Head of caudate nucleus (tissue), 42 donors: ENCODE data around the gene UBFD1.
"Not testable (repeated sequence)": the region's sequence is repeated elsewhere in the genome, so short reads cannot be mapped to it uniquely, and the experiment has no call there.

ENCODE experiments used
- DNase-seq, 42 donors: peaks; one replicate each; pipeline versions ENCODE4 v3.0.0 to v3.0.0-alpha.2; 2020 to 2021; ENCODE audit warnings: mixed read lengths in 7 of 42
- intact Hi-C: fragments of 100-400 bp; cut with DNase I; formaldehyde crosslinking; loops from one replicate; pipeline ENCODE4 v1.15.0; 2022

The UBFD1 gene

GRCh38 chr16:23556881-23557778, at the start of gene UBFD1, which contains the start of gene EARS2:
TSS of gene UBFD1 (plus strand) at chr16:23557727. CDS start at chr16:23557743, 16 bp downstream.
TSS of gene EARS2 (minus strand) at chr16:23557350. CDS start at chr16:23557343, 7 bp downstream.
- intact Hi-C loops: loop anchor here (5.0 to 10.0 kb wide), 2 partner anchors 52 to 95 kb away; no protein-coding TSS in a partner anchor
- DNase-seq: peak; percentile 92 to 98 (median 96)

- DNase-seq: peak in 30 of 42 donors; percentile 15 to 77 (median 44)
- intact Hi-C loops: loop anchor here (10.0 kb wide), 1 partner anchor 46 kb away; the partner anchor contains the start of genes EARS2 and UBFD1
Measured at GRCh38 chr16:23508589-23509440, 48.7 kb upstream of the UBFD1 start.

GRCh38 chr16:23509441-23509754, 48.1 kb upstream of the UBFD1 start:
- DNase-seq: no peak
- intact Hi-C loops: loop anchor here (10.0 kb wide), 1 partner anchor 45 kb away; the partner anchor contains the start of genes EARS2 and UBFD1

GRCh38 chr16:23509782-23510163, 47.8 kb upstream of the UBFD1 start:
- peak in 17 of 42 donors; percentile 8 to 57 (median 29) for DNase-seq

GRCh38 chr16:23510164-23510914, 47.2 kb upstream of the UBFD1 start, which contains the start of gene GGA2:
TSS of gene GGA2 (minus strand) at chr16:23510494. CDS start at chr16:23510411, 83 bp downstream.
- DNase-seq: peak; percentile 64 to 93 (median 85)
- intact Hi-C loops: no loop called here

More at GRCh38 chr16:23509782-23510163, 47.8 kb upstream of the UBFD1 start:
- intact Hi-C loops: loop anchor here (10.0 kb wide), 1 partner anchor 45 kb away; the partner anchor contains the start of genes EARS2 and UBFD1

- DNase-seq, intact Hi-C loops: not testable (repeated sequence)
Measured at GRCh38 chr16:23510915-23511270, 46.6 kb upstream of the UBFD1 start.

GRCh38 chr16:23511731-23512130, 45.8 kb upstream of the UBFD1 start:
- intact Hi-C loops: no loop called here
- DNase-seq: no peak

- no peak for DNase-seq
- intact Hi-C loops: no loop called here
Measured at GRCh38 chr16:23512168-23512695, 45.3 kb upstream of the UBFD1 start.

- intact Hi-C loops: no loop called here
Measured at GRCh38 chr16:23514381-23515152, 43.0 kb upstream of the UBFD1 start.

GRCh38 chr16:23515881-23516280, 41.6 kb upstream of the UBFD1 start:
- intact Hi-C loops: no loop called here
- no peak for DNase-seq

More at GRCh38 chr16:23514381-23515152, 43.0 kb upstream of the UBFD1 start:
- DNase-seq: no peak

- intact Hi-C loops: no loop called here
- no peak for DNase-seq
Measured at GRCh38 chr16:23516366-23517137, 41.0 kb upstream of the UBFD1 start.

- DNase-seq: no peak
- intact Hi-C loops: no loop called here
Measured at GRCh38 chr16:23518435-23518891, 39.1 kb upstream of the UBFD1 start.

GRCh38 chr16:23519282-23519681, 38.2 kb upstream of the UBFD1 start:
- intact Hi-C loops: no loop called here
- DNase-seq: no peak

- no peak for DNase-seq
- intact Hi-C loops: no loop called here
Measured at GRCh38 chr16:23520500-23520899, 37.0 kb upstream of the UBFD1 start.

GRCh38 chr16:23521037-23521743, 36.3 kb upstream of the UBFD1 start:
- intact Hi-C loops: no loop called here

GRCh38 chr16:23521965-23522364, 35.6 kb upstream of the UBFD1 start:
- DNase-seq: no peak
- intact Hi-C loops: no loop called here

More at GRCh38 chr16:23521037-23521743, 36.3 kb upstream of the UBFD1 start:
- no peak for DNase-seq
